Measurements from ENCODE around the gene SCFD2.

Gene SCFD2

DNA sequence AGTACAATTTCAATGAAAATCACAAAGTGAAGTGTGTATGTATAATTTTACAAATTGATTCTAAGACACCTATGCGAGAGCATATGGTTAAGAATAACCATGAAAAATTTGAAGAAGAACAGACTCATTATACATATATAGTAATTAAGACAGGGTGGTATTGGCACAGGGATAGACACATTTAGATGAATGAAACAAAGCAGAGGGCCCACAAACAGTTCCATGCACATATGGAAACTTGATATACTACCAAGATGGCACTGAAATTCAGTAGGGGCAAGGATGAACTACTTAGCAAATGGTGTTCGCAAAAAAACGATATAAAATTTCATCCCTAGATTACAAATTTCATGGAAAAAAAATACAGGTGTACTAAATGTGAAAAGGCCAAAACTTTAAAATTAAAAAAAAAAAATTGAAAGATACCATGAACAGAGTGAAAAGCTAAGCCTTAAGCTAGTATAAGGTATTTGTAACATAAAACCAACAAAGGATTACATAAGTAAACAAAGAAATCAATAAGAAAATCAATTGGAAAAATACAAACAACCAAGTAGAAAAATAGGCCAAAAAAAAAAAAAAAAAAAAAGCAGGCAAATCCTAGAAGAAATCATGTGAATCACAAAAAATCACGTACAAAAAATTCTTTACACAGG is 418.3 kb downstream of the SCFD2 start:
- DNase-seq: no peak

DNA sequence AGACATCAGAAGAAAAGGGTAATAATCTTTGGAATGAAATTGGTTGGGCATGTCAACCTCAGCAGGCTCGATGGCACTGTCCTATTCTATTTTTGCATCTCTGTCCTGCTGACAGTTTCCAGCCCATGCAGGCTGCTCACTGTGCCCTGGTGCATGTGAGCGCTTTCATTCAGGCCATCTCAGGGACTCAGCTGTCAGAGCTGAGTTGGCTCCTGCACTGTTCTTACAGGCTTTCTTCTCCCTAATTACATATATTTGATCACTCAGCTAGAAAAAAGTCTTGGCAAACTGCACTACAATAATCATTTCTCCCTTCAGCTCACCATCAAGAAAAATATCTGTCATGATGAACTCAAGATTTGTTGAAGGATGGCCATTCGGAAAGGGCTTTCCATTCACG is 419.0 kb downstream of the SCFD2 start:
- no peak for DNase-seq

GRCh38 chr4:52945982-52946381 is 419.9 kb downstream of the SCFD2 start:
- no peak for DNase-seq

DNA sequence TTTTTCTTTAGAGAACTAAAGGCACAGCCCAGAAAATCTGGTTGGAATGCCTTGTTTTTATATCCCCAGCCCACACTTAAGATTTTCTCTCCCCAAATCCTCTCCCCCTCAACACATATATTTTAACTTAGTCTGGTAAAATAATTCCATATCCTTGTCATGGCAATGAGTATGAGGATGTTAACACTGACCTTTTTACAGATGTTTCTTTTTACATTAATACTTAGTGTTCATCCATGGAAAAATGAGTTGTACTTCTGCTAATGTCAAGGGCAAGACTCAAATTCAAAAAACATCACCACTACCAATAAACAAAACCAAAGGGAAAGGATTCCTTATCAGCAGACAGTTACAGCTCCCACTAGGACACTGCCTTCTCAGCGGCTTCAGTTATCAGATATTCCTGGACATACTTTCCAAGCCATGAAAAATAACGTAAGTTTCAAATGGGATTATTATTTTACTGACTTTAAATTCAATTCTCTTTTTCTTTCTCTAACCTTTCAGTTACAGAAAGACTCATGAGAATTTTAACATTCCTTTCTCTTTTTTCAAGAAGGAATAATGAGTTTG is 420.4 kb downstream of the SCFD2 start:
- no peak for DNase-seq

- DNase-seq: no peak
These were observed 422.2 kb downstream of the SCFD2 start for GRCh38 chr4:52943677-52944076.

GRCh38 chr4:52942936-52943335 is 422.9 kb downstream of the SCFD2 start:
- DNase-seq: no peak

DNA sequence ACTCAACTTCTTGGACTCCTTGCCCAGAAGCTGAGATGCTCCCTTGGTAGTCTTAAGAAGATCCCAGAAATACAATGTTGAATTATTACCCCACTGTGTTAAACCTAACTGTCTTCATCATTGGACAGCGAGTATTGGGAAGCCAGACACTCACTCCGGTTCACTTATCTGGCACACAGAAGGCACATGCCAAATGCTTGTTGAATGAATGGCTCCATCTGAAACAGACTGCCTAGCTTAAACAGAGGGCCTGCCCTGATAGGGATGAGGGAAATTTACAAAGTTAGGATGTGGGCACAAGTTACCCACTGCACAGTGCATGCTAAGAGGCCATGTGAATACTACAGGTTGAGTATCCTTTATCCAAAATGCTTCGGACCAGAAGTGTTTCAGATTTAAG is 424.4 kb downstream of the SCFD2 start:
- no peak for DNase-seq

GRCh38 chr4:52939739-52940138 is 426.1 kb downstream of the SCFD2 start:
- no peak for DNase-seq

- no peak for DNase-seq
These were observed 426.5 kb downstream of the SCFD2 start for GRCh38 chr4:52939325-52939724.

DNA sequence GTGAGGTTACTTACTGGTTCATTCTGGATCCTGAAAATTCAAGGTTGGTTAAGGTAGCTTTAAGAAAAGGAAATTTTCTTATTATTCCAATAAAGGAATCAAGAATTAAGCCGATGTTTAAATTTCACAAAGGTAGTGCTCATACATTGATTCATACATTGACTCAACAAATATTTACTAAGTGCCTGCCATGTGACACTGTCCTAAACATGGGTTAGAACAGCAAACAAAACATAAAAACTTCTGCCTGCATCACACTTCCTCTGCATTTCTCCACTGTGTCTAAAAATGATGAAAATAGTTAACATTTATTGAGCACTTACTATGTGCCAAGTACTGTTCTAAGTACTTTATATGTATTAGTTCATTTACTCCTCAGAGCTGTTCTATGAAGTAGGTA is 428.0 kb downstream of the SCFD2 start:
- DNase-seq: peak; percentile 12

DNA sequence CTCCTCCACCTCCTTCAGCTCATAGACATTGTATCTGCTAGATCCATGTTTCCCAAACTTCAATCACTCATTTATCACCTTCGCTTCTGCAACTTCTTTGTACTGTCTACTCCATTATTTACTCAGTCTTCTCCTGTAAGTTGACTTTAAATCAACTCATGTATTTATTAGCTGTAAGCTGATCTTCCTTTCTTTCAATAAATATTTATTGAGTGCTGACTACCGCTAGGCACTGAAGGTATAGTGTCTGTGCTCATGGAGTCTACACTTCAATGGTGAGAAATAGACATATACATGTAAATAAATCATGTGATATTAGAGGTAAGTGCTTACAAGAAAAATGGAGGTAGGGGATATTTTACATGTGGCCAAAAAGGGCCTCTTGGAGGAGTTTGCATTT is 429.1 kb downstream of the SCFD2 start:
- no peak for DNase-seq

DNA sequence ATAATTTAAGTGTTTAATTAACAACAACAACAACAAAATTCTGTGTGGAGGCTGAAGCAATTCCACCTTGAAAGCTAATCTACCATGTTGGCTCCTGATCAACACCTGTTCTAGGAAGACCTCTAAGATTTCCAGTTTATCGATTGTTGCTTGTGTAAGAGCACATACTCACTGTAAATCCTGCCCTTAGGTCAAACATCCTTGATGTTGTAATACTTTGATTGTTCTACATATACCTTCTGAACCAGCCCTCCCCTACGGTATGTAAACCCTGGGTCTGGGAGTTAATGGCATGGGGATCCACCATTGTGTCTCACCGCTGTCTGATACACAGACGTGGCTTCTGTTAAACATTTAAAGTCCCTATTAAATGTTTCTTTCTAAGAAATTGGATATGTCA is 430.5 kb downstream of the SCFD2 start:
- no peak for DNase-seq

- no peak for DNase-seq
These were observed 432.1 kb downstream of the SCFD2 start for GRCh38 chr4:52933738-52934137.

DNA sequence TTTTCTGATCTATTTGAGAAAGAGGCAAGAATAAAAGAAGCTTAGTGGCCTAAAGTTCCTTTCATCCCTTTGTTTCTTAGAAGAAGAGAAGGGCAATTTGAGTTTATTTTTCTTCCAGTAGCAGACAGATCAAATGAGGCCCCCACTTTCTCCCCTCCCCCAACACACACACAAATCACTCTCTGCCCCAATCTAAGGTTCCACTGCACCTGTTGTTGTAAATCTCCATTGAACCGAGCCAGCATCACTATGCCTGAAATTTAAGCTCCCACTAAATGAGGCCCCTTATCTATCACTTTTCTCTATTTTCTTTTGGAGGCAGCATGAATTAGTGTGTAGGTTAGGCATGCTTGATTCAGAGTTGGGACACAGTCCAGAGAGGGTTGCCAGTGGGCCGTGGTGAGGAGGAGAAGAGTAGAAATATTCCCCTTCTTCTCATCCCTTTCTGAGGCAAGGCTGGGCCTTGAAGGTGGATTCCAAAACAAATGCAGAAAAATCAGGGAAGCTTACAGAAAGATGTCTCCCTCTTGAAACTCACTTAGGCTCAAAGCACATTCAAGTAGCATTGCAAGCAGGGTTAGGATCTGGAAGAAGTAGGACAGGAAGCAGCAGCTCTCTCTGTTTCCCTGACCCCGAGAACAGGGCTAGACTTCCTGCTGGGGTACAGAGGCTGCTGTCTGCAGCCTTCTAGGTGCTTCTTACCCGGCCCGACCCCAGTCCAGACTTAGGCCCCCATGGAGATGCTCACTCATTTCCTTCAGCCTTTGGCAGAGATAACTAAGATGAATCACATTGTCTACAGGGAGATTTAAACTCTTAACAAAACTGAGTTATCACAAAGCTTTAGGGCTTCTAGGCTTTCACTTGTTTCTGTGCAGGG is 433.0 kb downstream of the SCFD2 start:
- no peak for DNase-seq

GRCh38 chr4:52931243-52931642 is 434.6 kb downstream of the SCFD2 start:
- DNase-seq: no peak

GRCh38 chr4:52926196-52926974 is 439.5 kb downstream of the SCFD2 start:
- no peak for DNase-seq

DNA sequence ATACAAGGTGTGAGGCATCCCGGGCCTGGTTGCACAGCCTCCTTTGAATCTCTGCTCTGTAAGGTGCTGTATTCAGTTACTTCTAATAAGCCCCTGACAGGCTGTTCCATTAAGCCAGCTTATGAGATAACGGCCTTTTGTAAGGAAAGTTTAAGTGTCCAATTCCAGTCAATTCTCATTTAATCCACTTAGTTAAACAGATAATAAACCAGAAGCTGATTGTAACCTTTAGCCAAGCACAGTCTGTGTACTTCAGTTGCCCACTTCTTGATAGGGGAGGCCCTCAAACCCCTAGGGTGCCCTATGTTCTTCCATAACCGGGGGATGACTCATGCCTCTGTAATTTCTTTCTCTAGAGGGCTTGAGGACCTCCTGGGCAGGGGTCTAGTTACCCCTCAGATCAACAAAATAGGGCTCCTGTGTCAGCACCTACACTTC is 440.3 kb downstream of the SCFD2 start:
- no peak for DNase-seq

GRCh38 chr4:52919461-52919860 is 446.4 kb downstream of the SCFD2 start:
- no peak for DNase-seq

GRCh38 chr4:52917817-52918216 is 448.0 kb downstream of the SCFD2 start:
- no peak for DNase-seq

GRCh38 chr4:52915730-52916300 is 450.0 kb downstream of the SCFD2 start:
- no peak for DNase-seq

- DNase-seq: no peak
These were observed 450.7 kb downstream of the SCFD2 start for GRCh38 chr4:52915191-52915590.

DNA sequence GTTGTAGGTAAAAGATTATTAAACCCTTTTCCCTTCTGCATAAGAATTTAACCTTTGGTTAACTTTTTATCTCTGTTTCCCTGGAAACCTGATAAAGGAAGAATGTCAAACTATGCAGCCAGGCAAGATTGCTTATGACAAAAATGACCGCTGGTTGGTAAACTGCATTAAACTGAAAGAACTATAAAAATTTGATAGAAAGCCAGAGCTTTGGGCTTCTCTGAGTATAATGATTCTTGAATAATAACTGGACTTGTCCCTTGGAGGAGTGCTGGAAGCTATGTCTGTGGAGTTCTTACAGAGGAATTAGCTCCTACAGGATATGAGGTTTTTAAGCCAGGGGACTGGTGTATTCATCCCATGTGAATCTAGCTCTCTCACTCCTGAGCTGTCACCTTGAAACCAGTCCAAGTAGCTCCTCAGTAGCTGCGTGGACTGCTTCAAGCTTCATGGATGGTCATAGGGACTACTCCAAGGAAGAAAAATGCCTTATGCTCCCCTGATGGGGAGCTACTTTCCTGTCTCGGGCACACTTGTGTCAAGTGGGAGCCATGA is 451.7 kb downstream of the SCFD2 start:
- no peak for DNase-seq

- DNase-seq: no peak
These were observed 453.3 kb downstream of the SCFD2 start for GRCh38 chr4:52912608-52913007.
